ENCODE results near the gene LPP.

LPP gene

DNA sequence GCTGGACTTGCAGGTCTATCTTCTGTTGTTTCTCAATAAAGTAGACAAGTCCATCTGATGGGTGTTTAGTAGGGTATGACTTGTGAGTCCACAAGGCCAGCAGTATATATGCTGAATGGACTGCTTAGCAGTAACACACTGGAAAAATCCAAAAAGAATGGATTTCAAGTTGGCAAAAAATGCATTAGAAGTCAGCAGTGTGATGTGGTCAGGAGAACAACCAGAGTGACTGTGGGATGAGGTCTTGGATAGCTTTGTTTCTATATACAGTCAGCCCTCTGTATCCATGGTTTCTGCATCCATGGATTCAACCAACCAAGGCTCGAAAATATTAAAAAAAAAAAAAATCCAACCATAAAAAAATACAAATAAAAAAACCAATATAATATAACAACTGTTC, 55.8 kb downstream of the LPP start:
- no peaks in the 10 kb centered on the region for H3K36me3 ChIP-seq (ENCODE audit: control insufficient read depth, insufficient read depth, low read length)
- no peak overlapping the region for H3K4me3 ChIP-seq (ENCODE audit: low read depth, low read length)
- H3K9me3 ChIP-seq (ENCODE audit: control insufficient read depth, insufficient read depth, low read length) = no peaks in the 10 kb centered on the region
- no peaks in the 10 kb centered on the region for H3K27me3 ChIP-seq (ENCODE audit: control insufficient read depth, insufficient read depth, low read length)
- H3K4me1 ChIP-seq (ENCODE audit: control insufficient read depth, insufficient read depth, low read length) = peaks cover 31% of the 10 kb centered on the region
- H3K27ac ChIP-seq (ENCODE audit: low read depth, low read length) = no peak overlapping the region
- no peak overlapping the region for H3K9ac ChIP-seq (ENCODE audit: low read depth, low read length)

DNA sequence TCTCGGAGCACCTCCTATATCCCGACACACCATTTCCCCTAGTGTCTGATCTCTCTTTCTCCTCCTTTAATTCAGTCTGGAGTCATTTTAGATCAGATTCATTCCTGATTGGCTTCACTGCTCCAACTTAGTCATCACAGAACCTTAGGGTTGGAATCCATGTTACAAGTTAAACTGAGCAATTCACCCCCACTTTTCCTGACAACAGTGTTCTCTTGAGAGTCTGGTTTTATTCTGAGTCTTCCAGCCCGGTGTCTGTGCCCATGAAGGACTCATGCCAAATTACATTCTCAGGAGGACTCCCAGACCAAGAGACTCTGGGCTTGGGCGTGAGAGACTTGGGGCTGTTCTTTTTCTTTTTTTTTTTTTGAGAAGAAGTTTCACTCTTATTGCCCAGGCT, 57.5 kb downstream of the LPP start:
- Histone ChIP-seq H3K4me3 (ENCODE audit: low read depth, low read length) (no peak overlapping the region), H3K27ac (ENCODE audit: low read depth, low read length) (no peak overlapping the region), H3K4me1 (ENCODE audit: control insufficient read depth, insufficient read depth, low read length) (peaks cover 31% of the 10 kb centered on the region)

DNA sequence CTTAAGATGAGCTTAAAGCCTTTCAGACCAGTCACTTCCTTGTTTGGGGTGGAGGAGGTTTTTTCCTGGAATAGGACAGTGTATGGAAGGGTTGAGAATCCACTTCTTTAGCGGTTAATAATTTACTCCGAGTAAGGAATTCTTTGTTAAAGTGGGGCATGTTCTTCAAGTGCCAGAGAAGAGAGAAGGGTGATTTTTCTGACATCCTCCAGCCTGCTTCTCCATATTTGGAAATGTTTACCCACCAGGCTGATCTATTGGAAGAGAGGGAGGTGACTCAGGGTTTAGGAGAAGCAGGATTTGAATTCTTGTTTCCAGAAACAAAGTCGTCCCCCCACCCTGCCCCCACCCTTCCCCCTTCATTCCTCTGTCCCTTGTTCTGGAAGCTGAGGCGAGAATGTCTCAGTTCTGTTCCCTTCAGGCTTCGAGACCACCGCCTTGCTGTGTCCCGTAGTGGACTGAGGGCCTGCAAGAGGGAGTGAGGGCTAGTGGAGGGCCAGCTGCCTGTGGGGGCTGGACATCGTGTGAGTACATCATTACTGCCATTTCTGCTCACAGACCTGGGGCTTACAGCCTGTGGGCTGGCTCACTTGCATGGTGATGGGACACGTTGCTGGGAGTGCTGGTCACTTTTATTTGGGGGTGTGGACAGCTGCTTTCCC, 58.5 kb downstream of the LPP start:
- peak overlapping the region; percentile 84 for H3K27ac ChIP-seq (ENCODE audit: low read depth, low read length)
- H3K36me3 ChIP-seq (ENCODE audit: control insufficient read depth, insufficient read depth, low read length) = no peaks in the 10 kb centered on the region
- peak overlapping the region; percentile 48 for H3K9ac ChIP-seq (ENCODE audit: low read depth, low read length)
- H3K4me3 ChIP-seq (ENCODE audit: low read depth, low read length) = peak overlapping the region; percentile 15; the same call in 1 of the 2 replicates
- H3K9me3 ChIP-seq (ENCODE audit: control insufficient read depth, insufficient read depth, low read length) = no peaks in the 10 kb centered on the region
- peaks cover 37% of the 10 kb centered on the region for H3K4me1 ChIP-seq (ENCODE audit: control insufficient read depth, insufficient read depth, low read length)
- H3K27me3 ChIP-seq (ENCODE audit: control insufficient read depth, insufficient read depth, low read length) = no peaks in the 10 kb centered on the region

More for the DNA sequence above, 57.5 kb downstream of the LPP start:
- no peak overlapping the region for H3K9ac ChIP-seq (ENCODE audit: low read depth, low read length)
- no peaks in the 10 kb centered on the region for H3K36me3 ChIP-seq (ENCODE audit: control insufficient read depth, insufficient read depth, low read length)
- H3K27me3 ChIP-seq (ENCODE audit: control insufficient read depth, insufficient read depth, low read length) = no peaks in the 10 kb centered on the region
- H3K9me3 ChIP-seq (ENCODE audit: control insufficient read depth, insufficient read depth, low read length) = no peaks in the 10 kb centered on the region

DNA sequence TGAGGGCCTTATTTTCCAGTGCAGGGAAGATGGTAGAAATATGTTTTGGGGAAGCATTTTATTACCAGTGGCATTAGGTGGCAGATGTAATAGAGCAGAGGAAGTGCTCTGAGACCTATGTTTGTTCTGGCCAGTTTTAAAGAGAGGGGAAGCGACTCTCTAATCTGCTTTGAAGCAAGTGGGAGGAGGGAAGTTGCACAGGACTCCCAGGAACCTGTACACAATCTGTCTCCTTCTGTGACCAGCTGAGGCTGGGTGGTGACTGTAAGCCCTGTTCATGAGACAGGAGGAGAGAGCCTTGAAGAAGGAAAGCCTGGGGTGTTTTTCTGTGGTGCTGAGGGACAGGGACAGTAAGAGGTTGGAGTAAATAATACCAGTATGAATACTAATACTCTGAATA, 60.5 kb downstream of the LPP start:
- Histone ChIP-seq H3K4me1 (ENCODE audit: control insufficient read depth, insufficient read depth, low read length) (peaks cover 30% of the 10 kb centered on the region), H3K4me3 (ENCODE audit: low read depth, low read length) (no peak overlapping the region), H3K36me3 (ENCODE audit: control insufficient read depth, insufficient read depth, low read length) (no peaks in the 10 kb centered on the region), H3K27me3 (ENCODE audit: control insufficient read depth, insufficient read depth, low read length) (no peaks in the 10 kb centered on the region), H3K27ac (ENCODE audit: low read depth, low read length) (no peak overlapping the region), H3K9ac (ENCODE audit: low read depth, low read length) (no peak overlapping the region), H3K9me3 (ENCODE audit: control insufficient read depth, insufficient read depth, low read length) (no peaks in the 10 kb centered on the region)

DNA sequence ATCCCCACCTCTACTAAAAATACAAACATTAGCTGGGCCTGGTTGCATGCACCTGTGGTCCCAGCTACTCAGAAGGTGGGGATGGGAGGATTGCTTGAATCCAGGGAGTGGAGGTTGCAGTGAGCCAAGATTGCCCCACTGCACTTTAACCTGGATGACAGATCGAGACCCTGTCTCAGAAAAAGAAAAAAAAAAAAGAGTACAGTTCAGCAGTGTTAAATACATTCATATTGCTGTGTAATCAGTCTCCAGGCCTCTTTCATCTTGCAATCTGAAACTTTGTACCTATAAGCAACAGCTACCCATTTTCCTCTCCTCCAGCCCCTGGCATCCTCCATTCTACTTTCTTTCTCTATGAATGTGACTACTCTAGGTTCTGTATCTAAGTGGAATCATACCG, 61.2 kb downstream of the LPP start:
- no peak overlapping the region for H3K9ac ChIP-seq (ENCODE audit: low read depth, low read length)
- peaks cover 30% of the 10 kb centered on the region for H3K4me1 ChIP-seq (ENCODE audit: control insufficient read depth, insufficient read depth, low read length)
- no peaks in the 10 kb centered on the region for H3K27me3 ChIP-seq (ENCODE audit: control insufficient read depth, insufficient read depth, low read length)
- H3K36me3 ChIP-seq (ENCODE audit: control insufficient read depth, insufficient read depth, low read length) = no peaks in the 10 kb centered on the region
- no peak overlapping the region for H3K4me3 ChIP-seq (ENCODE audit: low read depth, low read length)
- H3K9me3 ChIP-seq (ENCODE audit: control insufficient read depth, insufficient read depth, low read length) = no peaks in the 10 kb centered on the region
- H3K27ac ChIP-seq (ENCODE audit: low read depth, low read length) = no peak overlapping the region

DNA sequence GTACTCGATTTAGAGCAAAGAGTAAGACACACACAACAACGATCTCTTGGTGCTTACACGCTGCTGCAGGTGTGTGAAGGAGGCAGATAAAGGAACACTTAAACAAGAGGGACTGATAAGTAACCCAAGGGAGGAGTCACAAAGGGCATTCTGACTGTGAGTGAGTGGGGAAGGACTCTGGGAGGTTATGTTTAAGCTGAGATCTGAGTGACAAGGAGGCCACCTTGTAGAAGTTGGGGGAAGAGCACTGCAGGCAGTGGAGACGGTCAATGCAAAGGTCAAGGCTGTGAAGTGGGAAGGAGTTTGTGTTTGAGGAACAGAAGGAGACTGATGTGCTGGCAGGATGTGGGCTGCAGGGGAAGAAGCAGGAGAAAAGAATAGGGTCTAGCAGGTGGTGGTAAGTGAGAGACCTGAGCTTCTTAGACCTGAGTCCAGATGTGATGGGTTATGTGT, 63.1 kb downstream of the LPP start:
- H3K27me3 ChIP-seq (ENCODE audit: control insufficient read depth, insufficient read depth, low read length) = no peaks in the 10 kb centered on the region
- H3K36me3 ChIP-seq (ENCODE audit: control insufficient read depth, insufficient read depth, low read length) = 0 out of 2 replicates have a peak, but pooled peaks cover 4% of the 10 kb centered on the region
- H3K9ac ChIP-seq (ENCODE audit: low read depth, low read length) = no peak overlapping the region
- H3K4me1 ChIP-seq (ENCODE audit: control insufficient read depth, insufficient read depth, low read length) = peaks cover 29% of the 10 kb centered on the region
- no peaks in the 10 kb centered on the region for H3K9me3 ChIP-seq (ENCODE audit: control insufficient read depth, insufficient read depth, low read length)
- H3K4me3 ChIP-seq (ENCODE audit: low read depth, low read length) = no peak overlapping the region
- H3K27ac ChIP-seq (ENCODE audit: low read depth, low read length) = no peak overlapping the region

DNA sequence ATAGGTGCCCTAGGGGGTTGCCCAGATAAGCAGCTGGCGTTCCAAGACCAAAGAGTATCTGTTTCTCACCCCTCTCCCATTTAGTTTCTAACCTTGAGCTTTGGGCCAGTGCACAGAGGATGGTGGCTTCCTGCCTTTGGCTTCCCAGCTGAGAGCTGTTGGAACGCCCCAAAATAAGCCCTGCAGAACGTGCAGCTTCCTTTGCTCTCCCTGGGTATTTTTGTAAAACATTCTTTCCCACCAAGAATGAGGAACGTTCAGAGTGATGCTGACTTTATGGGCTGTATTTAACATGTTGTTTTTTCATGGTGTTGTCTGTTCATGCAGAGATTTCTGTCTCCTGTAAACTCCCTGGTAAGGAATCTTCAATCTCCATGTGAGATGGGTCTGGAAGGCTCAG, 63.8 kb downstream of the LPP start:
- no peak overlapping the region for H3K9ac ChIP-seq (ENCODE audit: low read depth, low read length)
- H3K27ac ChIP-seq (ENCODE audit: low read depth, low read length) = no peak overlapping the region
- no peaks in the 10 kb centered on the region for H3K27me3 ChIP-seq (ENCODE audit: control insufficient read depth, insufficient read depth, low read length)
- H3K9me3 ChIP-seq (ENCODE audit: control insufficient read depth, insufficient read depth, low read length) = no peaks in the 10 kb centered on the region
- H3K36me3 ChIP-seq (ENCODE audit: control insufficient read depth, insufficient read depth, low read length) = 0 out of 2 replicates have a peak, but pooled peaks cover 4% of the 10 kb centered on the region
- H3K4me3 ChIP-seq (ENCODE audit: low read depth, low read length) = no peak overlapping the region
- H3K4me1 ChIP-seq (ENCODE audit: control insufficient read depth, insufficient read depth, low read length) = peaks cover 24% of the 10 kb centered on the region

DNA sequence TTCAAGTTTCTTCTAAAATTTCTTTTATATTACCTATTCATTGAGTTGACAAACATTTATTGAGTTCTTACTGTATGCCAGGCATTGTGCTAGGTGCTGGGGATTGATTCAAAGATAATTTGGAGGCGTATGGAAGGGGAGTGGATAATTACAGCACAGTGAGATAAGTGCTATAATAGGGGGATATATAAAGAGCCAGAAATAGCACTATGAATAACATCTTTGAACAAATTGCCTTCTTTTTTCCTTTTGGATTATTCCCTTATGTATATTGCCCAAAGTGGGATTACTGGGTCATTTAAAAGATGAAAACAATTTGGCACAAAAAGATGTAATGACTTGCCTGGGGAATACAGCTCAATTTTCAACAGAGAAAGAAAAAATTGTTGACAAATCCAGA, 64.6 kb downstream of the LPP start:
- H3K36me3 ChIP-seq (ENCODE audit: control insufficient read depth, insufficient read depth, low read length) = 0 out of 2 replicates have a peak, but pooled peaks cover 4% of the 10 kb centered on the region
- no peak overlapping the region for H3K4me3 ChIP-seq (ENCODE audit: low read depth, low read length)
- no peak overlapping the region for H3K9ac ChIP-seq (ENCODE audit: low read depth, low read length)
- no peak overlapping the region for H3K27ac ChIP-seq (ENCODE audit: low read depth, low read length)
- peaks cover 20% of the 10 kb centered on the region for H3K4me1 ChIP-seq (ENCODE audit: control insufficient read depth, insufficient read depth, low read length)
- H3K27me3 ChIP-seq (ENCODE audit: control insufficient read depth, insufficient read depth, low read length) = no peaks in the 10 kb centered on the region
- H3K9me3 ChIP-seq (ENCODE audit: control insufficient read depth, insufficient read depth, low read length) = no peaks in the 10 kb centered on the region

DNA sequence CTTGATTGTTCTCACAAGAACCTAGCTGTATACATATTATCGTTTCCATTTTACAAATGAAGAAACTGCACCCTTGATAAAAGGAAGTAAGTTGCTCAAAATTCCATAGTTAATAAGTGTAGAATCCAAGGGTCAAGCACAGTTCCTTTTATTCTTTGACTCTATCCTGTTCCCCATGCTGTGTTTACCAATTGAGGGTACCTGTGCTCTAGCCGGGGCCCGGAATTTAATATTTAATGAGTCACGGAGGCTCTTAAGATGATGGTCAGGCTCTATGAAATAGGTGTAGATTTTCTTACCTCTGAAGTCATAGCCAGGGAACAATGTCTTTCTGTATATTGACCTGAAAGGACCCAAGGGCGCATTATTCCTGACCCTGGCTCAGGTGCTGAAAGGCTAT, 65.2 kb downstream of the LPP start:
- no peak overlapping the region for H3K9ac ChIP-seq (ENCODE audit: low read depth, low read length)
- H3K27ac ChIP-seq (ENCODE audit: low read depth, low read length) = no peak overlapping the region
- H3K4me3 ChIP-seq (ENCODE audit: low read depth, low read length) = no peak overlapping the region
- peaks cover 20% of the 10 kb centered on the region for H3K4me1 ChIP-seq (ENCODE audit: control insufficient read depth, insufficient read depth, low read length)
- no peaks in the 10 kb centered on the region for H3K27me3 ChIP-seq (ENCODE audit: control insufficient read depth, insufficient read depth, low read length)
- H3K36me3 ChIP-seq (ENCODE audit: control insufficient read depth, insufficient read depth, low read length) = 0 out of 2 replicates have a peak, but pooled peaks cover 4% of the 10 kb centered on the region
- no peaks in the 10 kb centered on the region for H3K9me3 ChIP-seq (ENCODE audit: control insufficient read depth, insufficient read depth, low read length)

DNA sequence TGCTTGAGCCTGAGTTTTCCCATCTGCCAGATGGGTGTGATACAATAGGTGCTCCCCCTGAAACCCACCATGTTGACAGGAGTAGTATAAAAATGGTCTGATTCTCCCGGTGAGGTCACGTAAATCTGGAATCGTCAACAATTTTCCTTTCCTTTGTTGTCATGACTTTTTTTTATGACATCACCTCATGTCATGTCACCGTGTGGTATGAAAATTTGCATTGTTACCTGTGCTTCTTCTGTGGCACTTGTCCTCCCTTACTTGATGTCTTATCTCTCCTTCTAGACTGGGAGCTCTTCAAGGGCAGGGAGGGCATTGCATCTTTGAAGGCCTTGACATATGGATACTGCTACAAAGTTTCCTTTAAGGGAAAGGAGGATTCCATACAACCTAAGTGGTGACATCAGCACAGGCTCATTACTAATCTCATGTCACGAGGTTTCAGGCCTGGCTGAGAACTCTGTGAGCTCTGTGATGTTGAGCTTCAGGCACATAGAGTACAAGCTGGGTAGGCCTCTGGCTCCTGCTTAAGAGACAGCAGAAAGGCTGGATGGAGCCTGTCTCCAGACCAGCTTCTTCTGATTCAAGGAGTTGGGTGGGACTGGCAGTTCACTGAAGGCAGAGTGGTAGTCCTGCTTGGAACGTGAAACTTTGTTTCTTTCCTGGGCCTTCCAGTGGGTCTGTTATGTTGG, 66.3 kb downstream of the LPP start:
- H3K36me3 ChIP-seq (ENCODE audit: control insufficient read depth, insufficient read depth, low read length) = 0 out of 2 replicates have a peak, but pooled peaks cover 4% of the 10 kb centered on the region
- H3K9me3 ChIP-seq (ENCODE audit: control insufficient read depth, insufficient read depth, low read length) = no peaks in the 10 kb centered on the region
- H3K27me3 ChIP-seq (ENCODE audit: control insufficient read depth, insufficient read depth, low read length) = no peaks in the 10 kb centered on the region
- peaks cover 20% of the 10 kb centered on the region for H3K4me1 ChIP-seq (ENCODE audit: control insufficient read depth, insufficient read depth, low read length)
- H3K9ac ChIP-seq (ENCODE audit: low read depth, low read length) = no peak overlapping the region
- H3K4me3 ChIP-seq (ENCODE audit: low read depth, low read length) = no peak overlapping the region
- no peak overlapping the region for H3K27ac ChIP-seq (ENCODE audit: low read depth, low read length)
